NCI-H524 (cell line): ENCODE results near the gene NAP1L1.

ENCODE experiments used
- DNase-seq, 2 experiments: peaks; one replicate each; lab custom pipeline; 2025; lab: John Stamatoyannopoulos, UW

The NAP1L1 gene

DNA sequence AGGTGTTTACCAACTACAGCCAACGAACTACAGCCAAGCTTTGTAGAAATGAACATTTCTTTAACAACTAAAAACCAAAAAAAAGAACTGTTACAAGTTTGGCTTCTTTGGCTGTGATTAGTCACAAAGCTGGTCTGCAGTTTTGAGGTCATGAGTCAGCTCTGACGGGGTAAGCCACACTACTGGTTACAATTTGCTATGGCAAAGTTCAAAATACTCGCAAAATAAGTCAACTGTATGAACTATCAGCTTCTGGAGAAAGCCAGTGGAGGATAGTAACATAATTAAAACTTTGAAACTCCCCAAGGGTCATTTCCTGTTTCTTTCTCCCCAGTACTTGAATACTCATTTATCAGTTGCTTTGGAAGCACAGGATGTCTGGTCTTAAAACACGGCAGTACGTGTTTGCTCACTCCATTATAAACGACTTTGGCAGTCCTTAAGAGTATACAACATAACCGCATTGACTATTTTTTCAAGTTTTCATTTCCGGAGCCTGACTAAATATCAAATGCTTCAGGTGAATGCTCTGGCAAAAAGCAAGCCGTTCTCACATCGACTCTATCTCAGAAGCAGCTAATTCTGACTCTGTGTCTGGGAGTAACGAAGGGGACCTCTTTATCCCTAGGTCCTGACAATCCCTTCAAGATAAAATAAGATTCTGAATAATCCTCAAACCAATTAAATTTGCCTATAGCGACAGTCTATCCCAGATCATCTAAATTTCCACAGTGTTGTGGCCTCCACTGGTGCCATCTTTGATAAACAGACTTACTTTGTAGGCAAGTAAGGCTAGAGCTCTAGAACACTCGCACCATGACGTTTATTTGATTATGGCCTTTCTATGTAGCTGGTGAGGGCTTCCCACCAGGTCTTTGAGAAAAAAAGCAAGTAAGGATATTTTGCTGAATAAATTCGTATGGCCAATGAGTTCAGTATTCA lies 63.5 kb downstream of the NAP1L1 start:
- DNase-seq = no peak

DNA sequence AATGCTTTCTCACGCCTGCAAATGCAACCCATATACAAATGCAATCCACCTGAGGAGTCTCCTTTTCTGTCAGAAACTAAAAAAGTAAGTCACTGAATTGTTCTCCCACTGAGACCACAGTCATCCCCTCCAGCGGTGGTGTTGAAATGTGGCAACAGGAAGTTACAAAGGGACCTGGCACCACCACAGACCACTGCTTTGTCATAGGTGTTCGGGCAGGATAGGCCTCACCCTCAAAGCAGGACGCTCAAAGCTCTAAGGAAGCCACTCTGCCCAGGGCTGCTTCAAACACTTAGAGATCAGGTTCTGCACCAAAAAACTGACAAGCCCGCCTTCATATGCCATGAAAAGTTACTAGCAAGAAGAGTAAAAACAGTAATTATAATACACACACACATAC lies 64.2 kb downstream of the NAP1L1 start:
- no peak for DNase-seq

DNA sequence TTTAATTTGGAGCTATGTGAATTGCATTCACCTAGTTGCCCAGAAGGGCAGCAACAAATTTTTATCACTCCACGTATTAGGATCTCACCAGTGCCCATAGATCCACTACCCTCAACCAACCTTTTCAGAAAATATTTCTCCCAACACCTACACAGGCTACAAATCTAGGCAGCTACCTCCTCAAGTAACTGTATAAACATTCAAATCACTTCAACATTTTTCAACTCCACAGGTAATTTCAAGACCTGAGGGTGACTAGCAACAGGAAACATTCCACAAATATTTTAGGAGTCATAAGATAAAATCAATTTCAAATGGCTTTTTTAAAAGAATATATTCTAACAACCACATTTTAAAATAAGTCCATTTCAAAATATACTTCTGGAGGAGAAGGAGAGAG lies 65.8 kb downstream of the NAP1L1 start:
- DNase-seq = no peak

DNA sequence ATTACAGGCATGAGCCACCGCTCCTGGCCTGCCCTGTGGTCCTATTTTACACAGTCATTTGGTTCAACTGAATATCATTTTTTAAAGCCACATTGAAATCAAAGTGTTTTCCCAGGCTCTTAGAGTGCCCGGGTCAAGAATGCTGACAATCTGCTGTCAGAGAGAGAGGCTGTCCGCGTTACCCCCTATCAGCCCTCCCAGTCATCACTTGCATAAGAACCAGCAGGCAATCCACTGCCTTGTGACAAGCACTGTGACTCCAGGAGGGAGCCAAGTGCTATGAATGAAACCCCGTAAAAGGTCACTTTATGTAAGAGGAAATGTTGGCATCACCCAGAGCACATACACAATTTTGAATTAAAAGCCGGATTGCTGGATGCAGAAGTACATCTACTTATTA lies 66.4 kb downstream of the NAP1L1 start:
- peak in 1 of 2 experiments; percentile 46 for DNase-seq

GRCh38 chr12:76014007-76014406 lies 70.5 kb downstream of the NAP1L1 start:
- no peak for DNase-seq

- no peak for DNase-seq
These were observed 70.9 kb downstream of the NAP1L1 start for GRCh38 chr12:76013603-76014002.

GRCh38 chr12:76012644-76013043 lies 71.8 kb downstream of the NAP1L1 start:
- DNase-seq = no peak

DNA sequence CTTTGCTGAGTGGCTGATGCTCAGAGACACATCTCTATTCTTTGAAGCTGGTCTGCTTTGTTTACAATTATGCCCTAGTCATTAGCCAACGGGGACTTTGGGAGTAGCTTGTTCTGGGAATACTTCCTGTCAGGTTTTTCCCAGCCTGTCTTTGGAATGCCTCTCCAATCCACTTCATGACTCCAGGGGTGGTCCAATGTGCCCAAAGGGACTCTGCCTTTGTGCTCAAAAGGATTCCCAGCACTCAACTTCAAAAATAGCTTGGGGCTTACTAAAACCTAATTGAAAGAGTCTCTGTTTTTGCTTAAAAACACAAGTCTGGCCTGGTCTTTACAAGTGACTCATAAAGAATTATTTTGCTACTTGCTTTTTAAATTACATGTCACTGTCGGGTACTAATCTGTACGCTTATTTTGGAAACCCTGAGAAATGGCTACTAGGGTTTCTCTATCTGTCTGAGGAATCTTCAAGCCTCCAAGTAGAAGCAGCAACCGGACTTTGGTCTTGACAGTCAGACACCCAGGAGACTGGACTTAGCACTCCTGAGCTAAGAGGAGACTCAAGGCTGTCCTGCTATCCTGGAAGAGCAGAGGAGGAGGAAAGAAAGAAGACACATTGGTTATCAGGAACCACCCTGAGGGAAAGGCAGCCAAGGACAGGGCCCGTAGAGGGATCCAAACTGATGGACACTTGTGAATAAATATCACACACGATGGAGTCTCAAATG lies 73.6 kb downstream of the NAP1L1 start:
- no peak for DNase-seq

DNA sequence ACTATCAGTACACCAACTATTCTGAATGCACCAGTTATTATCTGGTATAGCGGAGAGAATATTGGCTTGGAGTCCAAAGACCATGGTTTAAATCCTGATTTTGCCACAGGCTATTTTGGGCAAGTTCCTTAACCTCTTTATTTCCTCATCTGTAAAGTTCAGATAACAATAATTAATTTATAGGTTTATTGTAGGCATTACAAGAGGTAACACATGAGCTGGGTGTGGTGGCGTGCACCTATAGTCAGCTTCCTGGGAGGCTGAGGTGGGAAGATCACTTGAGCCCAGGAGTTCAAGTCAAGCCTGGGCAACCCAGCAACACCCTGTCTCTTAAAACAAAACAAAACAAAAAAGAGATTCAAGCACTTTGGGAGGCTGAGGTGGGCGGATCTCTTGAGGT lies 76.1 kb downstream of the NAP1L1 start:
- no peak for DNase-seq

- no peak for DNase-seq
These were observed 76.8 kb downstream of the NAP1L1 start for GRCh38 chr12:76007640-76008039.

DNA sequence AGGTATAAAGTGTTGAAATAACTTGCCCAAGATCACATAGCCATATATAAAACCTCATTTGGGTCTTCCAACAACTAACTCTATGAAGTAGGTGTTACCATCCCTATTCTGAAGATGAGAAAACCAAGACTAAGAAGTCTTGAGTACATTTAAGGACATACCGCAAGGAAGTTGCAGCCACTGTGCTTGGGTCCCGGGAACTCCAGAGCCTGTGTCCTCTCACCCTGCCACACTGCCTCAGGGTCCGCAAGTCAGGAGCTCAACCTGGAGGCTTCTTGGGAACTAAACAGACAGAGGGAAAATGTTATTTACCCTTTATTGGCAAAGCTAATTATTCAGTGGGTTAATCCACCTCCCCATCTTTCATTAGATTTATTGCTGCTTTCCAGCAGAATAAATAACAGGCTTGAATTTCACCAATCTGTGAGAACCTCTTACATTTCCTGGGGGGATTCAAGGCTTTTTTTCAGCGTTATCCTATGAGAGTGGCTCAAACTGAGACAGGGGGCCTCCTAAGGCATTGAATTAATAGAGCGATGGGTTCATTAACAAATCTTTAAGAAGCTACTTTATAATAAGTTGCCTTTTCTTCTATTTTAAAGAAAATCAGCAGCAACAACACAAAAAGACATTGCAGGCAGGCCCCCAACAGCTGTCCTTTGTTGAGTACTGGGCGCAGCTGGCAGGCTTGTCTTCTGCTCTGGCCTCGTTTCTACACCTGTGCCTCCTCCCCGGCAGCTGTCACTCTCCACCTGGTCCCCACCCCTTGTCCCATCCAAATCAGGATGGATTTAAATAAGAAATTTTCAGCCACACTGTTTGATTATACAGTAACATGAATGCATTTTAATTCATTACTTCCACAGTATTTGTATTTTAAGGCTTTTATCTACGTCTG lies 78.2 kb downstream of the NAP1L1 start:
- peak; percentile 77 to 87 for DNase-seq

GRCh38 chr12:76003355-76003638 lies 81.2 kb downstream of the NAP1L1 start:
- DNase-seq = no peak

DNA sequence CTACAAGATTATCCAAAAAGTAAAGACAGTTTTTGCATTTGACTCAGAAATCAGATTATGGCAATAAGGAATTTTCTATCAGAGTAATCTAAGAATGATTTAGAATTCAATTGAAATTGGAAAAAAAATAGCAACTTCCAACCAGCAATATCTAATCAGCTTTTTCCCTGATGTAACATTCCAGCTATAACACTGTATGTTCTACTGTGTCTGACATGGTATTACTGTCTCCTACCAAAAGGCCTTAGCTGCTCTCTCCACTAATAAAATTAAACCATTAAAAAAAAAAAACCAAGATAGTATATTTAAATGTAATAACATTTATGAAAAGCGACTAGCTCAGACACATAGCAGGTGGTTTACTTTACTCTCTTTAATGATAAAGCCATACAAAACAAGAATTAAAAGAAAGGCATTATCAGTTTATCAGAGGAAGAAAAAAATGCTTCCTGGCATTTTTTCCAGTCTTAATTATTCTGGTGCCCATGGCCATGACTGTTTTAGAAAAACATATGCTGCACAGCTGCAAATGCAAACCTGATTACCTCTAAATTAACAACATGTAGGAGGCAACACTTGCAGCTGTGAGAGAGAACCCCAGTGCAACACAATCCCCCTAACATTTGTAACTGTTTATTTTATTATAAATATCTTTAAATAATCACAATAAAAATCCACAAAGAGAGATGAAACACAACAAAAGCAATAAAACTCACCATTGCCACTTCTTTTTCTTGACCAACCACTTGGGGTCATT lies 81.7 kb downstream of the NAP1L1 start:
- peak in 1 of 2 experiments; percentile 34 for DNase-seq

- no peak for DNase-seq
These were observed 86.0 kb downstream of the NAP1L1 start for GRCh38 chr12:75998292-75999063.

GRCh38 chr12:75997658-75998057 lies 86.8 kb downstream of the NAP1L1 start:
- DNase-seq = no peak

DNA sequence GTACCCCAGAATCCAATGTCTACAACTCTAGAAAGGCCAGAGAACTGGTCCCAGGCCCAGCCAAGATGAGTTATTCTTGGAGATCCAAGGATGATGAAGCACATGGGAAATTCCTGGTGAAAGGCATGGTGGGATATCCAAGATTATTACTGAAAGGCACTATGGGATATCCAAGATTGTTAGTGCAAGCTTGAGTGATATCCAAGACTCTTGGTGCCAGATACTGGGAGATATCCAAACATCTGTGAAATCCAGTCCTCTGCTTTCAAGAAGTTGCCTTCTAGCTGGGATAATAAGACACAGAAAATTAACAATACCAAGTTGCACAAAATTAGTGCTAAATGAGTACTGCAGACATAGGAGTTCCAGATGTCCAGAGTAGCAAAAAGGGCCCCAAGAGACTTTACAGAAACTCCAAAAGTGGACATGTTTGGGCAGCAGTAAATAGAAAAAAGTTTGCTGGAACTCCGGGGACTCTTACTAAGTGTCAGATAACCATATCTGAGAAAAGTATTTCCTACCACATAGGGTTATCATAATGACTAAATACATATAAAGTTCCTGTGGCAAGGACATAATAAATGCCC lies 87.5 kb downstream of the NAP1L1 start:
- DNase-seq = no peak

- DNase-seq = no peak
These were observed 88.8 kb downstream of the NAP1L1 start for GRCh38 chr12:75995691-75996090.

- DNase-seq = no peak
These were observed 90.3 kb downstream of the NAP1L1 start for GRCh38 chr12:75994069-75994740.

DNA sequence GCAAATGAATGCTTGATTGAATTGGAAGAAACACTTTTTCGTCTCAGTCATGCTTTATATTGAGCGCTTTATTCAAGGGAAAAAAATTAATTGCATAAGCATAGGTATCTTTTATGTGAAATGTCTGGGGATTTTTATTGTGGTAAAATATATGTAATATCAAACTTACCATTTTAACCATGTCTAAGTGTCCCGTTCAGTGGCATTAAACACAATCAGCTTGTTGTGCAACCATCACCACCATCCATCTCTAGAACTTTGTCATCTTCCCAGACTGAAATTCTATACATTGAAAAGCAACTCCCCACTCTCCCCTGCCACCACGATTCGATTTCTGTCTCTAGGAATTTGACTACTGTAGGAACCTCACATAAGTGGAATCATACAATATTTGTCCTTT lies 92.7 kb downstream of the NAP1L1 start:
- DNase-seq = no peak
